ENCODE measurements around the gene PKP3.
A peak's percentile ranks its signal among the peaks of the same experiment; 100 is the strongest.
"Not testable (repeated sequence)": the region's sequence is repeated elsewhere in the genome, so short reads cannot be mapped to it uniquely, and the experiment has no call there.

PKP3 gene

GRCh38 chr11:425301-425700, 31.3 kb downstream of the PKP3 start:
- no peak for DNase-seq (ENCODE audit: low spot score)

DNA sequence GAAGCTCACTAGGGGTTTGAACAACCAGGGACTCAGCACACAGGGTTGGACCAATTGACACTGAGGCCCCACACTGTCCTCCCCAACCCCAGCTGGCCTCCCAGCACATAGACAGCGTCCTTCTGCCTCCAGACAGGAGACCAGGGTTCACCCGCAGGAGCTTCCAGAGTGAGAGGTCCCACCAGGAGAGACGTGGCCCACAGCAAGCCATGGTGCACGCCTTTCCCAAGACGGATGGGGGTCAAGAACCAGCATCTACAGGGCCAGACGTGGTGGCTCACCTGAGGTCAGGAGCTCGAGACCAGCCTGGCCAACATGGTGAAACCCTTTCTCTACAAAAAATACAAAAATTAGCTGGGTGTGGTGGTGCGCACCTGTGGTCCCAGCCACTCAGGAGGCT, 32.8 kb downstream of the PKP3 start:
- no peak for DNase-seq (ENCODE audit: low spot score)

DNA sequence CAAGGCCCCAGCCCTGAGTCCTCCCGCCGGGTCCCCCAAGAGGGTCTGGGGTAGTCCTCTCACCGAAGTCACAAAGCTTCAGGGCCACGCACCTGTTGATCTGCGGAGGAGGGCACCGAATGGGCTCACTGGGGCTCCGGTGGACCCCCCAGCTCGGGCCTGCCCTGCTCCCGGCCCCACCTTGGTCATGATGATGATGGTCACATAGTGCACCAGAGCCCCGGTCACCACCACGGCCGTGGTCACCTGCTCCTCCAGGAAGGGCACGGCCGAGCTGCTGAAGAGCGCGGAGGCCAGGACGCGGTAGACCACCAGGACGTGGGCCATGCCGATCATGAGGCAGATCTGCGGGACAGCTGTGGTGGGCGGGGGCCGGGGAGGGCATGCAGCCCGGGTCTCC, 34.3 kb downstream of the PKP3 start:
- peak; percentile 12 for DNase-seq (ENCODE audit: low spot score)

GRCh38 chr11:429391-429790, 35.4 kb downstream of the PKP3 start:
- no peak for DNase-seq (ENCODE audit: low spot score)

DNA sequence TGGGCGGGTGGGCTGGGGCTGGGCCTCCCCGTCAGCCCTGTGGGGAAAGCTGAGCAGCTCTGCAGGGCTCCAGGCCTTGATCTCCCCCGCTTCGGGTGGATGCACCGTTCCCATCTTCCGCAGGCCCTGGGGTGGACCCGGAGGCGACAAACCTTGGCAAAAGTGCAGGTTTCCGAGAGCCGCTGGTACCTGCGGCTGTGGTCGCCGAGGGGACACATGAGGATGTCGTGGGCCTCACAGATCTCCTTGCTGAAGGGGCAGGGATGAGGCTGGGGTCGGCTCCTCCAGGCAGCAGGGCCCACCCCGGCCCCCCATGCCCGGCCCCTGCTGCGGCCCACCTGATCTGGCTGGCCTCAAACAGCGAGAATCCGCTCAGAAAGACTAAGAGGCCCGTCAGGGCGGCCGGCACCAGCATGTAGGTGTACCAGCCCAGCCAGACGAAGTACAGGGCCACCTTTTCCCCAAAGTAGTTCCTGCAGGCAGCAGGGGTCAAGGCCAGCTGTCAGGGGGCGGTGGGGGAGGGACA, 36.0 kb downstream of the PKP3 start:
- DNase-seq (ENCODE audit: low spot score): no peak

DNA sequence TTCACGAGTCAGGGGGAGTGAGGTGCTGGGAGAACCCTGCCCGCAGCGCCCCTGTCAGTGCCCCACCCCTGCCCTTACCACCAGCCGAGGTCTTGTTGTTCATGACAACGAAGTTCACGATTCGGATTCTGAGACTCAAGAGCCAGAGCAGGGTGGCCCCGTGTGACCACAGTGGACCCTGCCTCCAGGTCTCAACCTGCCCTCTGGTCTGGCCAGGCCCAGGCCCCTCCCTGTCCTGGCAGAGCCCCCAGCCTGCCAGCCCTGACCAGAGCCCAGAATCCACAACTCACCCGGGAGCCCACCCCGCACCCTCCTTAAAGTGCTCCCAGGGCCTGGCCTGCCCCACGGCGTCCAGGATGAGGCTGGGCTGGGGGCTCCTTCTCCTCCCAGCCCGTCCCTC, 37.9 kb downstream of the PKP3 start:
- peak; percentile 18 for DNase-seq (ENCODE audit: low spot score)

- DNase-seq (ENCODE audit: low spot score): peak; percentile 5
Measured at GRCh38 chr11:432501-433100, 38.6 kb downstream of the PKP3 start.

DNA sequence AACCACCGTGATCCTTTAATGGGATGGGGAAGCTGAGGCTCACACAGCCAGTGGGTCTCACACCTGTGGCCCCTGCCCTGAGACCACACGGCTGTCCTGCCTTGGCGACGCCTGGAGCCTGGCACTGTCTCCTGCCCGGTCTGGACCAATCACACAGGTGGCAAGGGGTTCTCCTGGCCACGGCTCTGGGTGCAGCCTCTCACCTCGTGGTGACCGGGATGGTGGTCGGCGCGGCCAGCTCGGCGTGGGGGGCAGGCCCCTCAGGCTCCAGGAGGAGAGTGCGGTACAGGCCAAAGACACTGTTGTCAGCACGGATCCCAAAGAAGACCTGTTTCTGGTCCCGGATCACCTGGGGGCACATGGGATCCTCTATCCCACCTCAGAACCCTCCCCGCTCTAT, 39.1 kb downstream of the PKP3 start:
- peak; percentile 3 for DNase-seq (ENCODE audit: low spot score)

GRCh38 chr11:433641-434040, 39.6 kb downstream of the PKP3 start:
- DNase-seq (ENCODE audit: low spot score): peak; percentile 7

GRCh38 chr11:434496-434895, 40.5 kb downstream of the PKP3 start:
- DNase-seq (ENCODE audit: low spot score): peak; percentile 8

DNA sequence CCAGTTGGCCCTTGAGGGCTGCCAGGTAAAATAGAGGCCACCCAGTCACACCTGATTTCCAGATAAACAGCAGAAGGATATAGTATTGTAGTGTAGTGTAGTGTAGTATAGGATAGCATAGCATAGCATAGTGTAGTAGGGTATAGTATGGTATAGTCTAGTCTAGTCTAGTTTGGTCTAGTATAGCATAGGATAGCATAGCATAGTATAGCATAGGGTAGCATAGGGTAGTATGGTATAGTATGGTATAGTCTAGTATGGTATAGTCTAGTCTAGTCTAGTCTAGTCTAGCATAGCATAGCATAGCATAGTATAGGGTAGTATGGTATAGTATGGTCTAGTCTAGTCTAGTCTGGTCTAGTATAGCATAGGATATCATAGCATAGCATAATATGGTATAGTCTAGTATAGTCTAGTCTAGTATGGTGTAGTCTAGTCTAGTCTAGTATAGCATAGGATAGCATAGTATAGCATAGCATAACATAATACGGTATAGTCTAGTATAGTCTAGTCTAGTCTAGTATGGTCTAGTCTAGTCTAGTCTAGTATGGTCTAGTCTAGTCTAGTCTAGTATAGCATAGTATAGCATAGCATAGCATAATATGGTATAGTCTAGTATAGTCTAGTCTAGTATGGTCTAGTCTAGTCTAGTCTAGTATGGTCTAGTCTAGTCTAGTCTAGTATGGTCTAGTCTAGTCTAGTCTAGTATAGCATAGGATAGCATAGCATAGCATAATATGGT, 41.2 kb downstream of the PKP3 start:
- DNase-seq (ENCODE audit: low spot score): not testable (repeated sequence)

GRCh38 chr11:437228-437870, 43.3 kb downstream of the PKP3 start:
- DNase-seq (ENCODE audit: low spot score): peak; percentile 5

- peak; percentile 4 for DNase-seq (ENCODE audit: low spot score)
Measured at GRCh38 chr11:438101-438844, 44.3 kb downstream of the PKP3 start.

- DNase-seq (ENCODE audit: low spot score): no peak
Measured at GRCh38 chr11:439315-440064, 45.5 kb downstream of the PKP3 start.

DNA sequence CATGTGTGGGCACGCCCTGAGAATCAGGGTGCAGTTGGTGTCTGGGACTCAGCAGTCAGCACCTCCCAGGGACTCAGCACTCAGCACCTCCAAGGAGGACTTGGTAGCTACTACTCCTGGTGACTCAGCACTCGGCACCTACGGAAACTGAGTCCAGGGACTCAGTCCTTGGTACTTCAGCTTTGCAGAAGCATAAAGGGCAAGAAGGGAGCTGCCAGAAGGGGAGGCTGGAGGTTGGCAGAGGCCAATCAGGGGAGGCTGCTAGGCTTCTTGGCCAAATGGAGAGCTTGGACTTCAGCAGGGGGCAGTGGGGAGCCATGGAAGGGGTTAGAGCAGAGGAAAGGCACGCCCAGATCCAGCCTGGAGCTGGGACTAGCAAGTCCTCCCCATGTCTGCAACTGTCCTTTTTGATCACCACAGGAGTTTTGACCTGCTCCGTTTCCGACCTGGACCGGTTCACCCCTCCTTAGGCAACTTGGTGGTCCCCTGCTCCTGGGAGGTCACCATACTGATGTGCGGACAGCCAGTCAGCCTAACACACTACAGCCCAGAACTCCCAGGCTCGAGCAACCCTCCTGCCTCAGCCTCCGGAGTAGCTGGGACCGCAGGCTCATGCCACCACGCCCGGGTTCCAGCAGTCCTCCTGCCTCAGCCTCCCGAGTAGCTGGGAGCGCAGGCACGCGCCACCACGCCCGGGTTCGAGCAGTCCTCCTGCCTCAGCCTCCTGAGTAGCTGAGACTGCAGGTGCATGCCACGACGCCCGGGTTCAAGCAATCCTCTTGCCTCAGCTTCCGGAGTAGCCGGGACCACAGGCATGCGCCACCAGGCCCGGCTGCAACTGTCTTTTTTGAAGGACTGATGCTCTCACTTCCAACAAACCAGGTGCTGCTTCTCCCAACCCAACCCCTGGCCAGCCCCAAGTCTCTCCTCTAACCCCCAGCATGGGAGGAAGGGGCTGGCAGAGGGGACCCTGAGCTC, 46.3 kb downstream of the PKP3 start:
- DNase-seq (ENCODE audit: low spot score): peak; percentile 23

- peak; percentile 25 for DNase-seq (ENCODE audit: low spot score)
Measured at GRCh38 chr11:441043-441417, 47.0 kb downstream of the PKP3 start.

- DNase-seq (ENCODE audit: low spot score): peak; percentile 90
Measured at GRCh38 chr11:441418-442274, 47.6 kb downstream of the PKP3 start, which contains the start of gene ANO9. TSS of gene ANO9 (minus strand) at chr11:442011. CDS start at chr11:441926, 85 bp downstream.

GRCh38 chr11:442611-443081, 48.6 kb downstream of the PKP3 start:
- peak; percentile 10 for DNase-seq (ENCODE audit: low spot score)

DNA sequence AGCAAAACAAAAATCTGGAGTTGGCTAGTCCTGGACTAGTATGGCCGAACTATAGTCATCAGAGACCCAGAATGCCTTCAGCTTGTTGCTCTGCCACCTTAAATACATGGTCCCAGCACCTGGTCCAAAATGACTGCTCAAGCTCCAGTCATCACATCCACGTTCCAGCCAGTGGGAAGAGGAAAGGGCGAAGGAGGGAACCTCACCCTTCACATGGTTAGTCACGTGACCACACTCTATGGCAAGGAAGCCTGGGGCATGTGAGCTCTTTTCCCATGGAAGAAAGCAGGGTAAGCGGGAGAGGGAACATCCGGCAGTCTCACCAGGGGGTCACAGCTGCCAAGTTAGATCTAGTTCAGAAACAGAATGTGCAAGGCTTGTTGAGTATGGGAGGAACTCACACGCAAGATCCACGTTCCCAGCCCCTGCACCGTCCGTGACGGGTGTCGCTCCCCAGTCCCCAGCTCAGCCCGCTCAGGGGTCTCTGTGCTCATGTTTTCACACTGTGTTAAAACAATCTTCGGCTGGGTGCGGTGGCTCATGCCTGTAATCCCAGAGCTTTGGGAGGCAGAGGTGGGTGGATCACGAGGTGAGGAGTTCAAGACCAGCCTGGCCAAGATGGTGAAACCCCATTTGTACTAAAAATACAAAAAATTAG, 49.7 kb downstream of the PKP3 start:
- DNase-seq (ENCODE audit: low spot score): peak; percentile 16
